Thyroid gland (tissue), 4 donors: ENCODE data around the gene APBB2. TPM values are rescaled to one million over a fixed set of nuclear protein-coding genes. Genes with fewer than 3 reads are reported as not detected.

ENCODE experiments used
- DNase-seq, 2 donors: peaks; one replicate each; pipeline ENCODE4 v3.0.0-alpha.2; 2019
- H3K27ac ChIP-seq, 3 donors: fragments of 200-600 bp; sonication (generic); 1 replicate in 2 of 3; 2 replicates in 1 of 3; pipeline ENCODE4 v1.5.1; 2016 to 2019; ENCODE audit warnings: mild to moderate bottlenecking in 1 of 3, moderate library complexity in 1 of 3
- H3K27me3 ChIP-seq: fragments of 200-600 bp; sonication (generic); one replicate; pipeline ENCODE4 v1.5.1; 2019
- H3K36me3 ChIP-seq, 2 donors: fragments of 200-600 bp; sonication (generic); one replicate each; pipeline ENCODE4 v1.5.1; 2016 to 2019
- H3K4me1 ChIP-seq, 2 donors: fragments of 200-600 bp; sonication (generic); one replicate each; pipeline ENCODE4 v1.5.1; 2017 to 2019
- H3K4me3 ChIP-seq, 3 donors: fragments of 200-600 bp; sonication (generic); replicated peaks in 1 of 3; 1 replicate in 2 of 3; 2 replicates in 1 of 3; pipeline ENCODE4 v1.5.1; 2016; ENCODE audit warnings: mild to moderate bottlenecking in 1 of 3
- H3K9me3 ChIP-seq: fragments of 200-600 bp; sonication (generic); one replicate; pipeline ENCODE4 v1.5.1; 2017
- POLR2A ChIP-seq, 2 donors: fragments of 450-650 bp; IDR thresholded peaks; one replicate each; pipeline ENCODE4 v1.6.1; 2017; ENCODE audit warnings: antibody characterized with exemption in 2 of 2, mild to moderate bottlenecking in 2 of 2, moderate library complexity in 1 of 2
- WGBS, 2 donors: methylation state at CpG; one replicate each; pipeline ENCODE4 v1.1.5; 2017; 5-methylcytosine and 5-hydroxymethylcytosine counted together
- intact Hi-C: fragments of 100-400 bp; cut with DNase I; formaldehyde crosslinking; loops from one replicate; pipeline ENCODE4 v1.15.1; 2023
- total RNA-seq, 4 donors: library from RNA; depleted of rRNA; stranded (reverse); fragments of >200 nt; gene quantifications; one replicate each; pipeline ENCODE4 v1.2.3, GENCODE V29; 2016
- TF ChIP-seq, protein P1 (sequence below), 6 experiments: fragments of 200-600 bp in 3 of 6; fragments of 450-650 bp in 3 of 6; sonication (generic) in 3 of 6; IDR thresholded peaks; one replicate each; pipeline ENCODE4 v1.5.1; 2016 to 2019; ENCODE audit warnings: antibody characterized with exemption in 6 of 6, mild to moderate bottlenecking in 2 of 6, inconsistent platforms in 1 of 6, moderate library complexity in 1 of 6

The APBB2 gene
- total RNA-seq, 4 donors from 2014 or later = 174 to 253 (median 199) TPM

DNA sequence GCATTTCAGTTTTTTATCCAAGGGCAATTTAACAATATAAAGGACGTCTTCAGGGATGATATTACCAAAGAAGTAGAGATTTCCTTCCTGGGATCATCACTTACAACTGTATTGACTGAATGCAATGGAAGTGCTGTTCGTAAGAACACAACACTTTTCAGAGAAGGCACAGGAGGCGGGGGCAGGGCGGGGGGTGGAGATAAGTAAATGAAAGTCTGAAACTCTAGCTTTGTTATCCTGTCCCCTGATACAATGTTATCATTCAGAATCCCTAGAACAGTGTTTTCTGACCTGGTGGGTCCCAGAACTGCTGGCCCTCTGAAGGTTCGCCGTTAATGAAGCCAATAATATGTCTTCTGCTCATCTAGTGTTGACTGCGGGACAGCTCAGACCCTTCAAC, 340.0 kb downstream of the APBB2 start:
- no peak overlapping the region for H3K4me3 ChIP-seq
- 88% methylated on average over 7 of the region's 7 CpGs for WGBS, 2 donors
- H3K9me3 ChIP-seq = no peaks in the 10 kb centered on the region
- peaks cover 0 to 6% of the 10 kb centered on the region in 2 donors for H3K4me1 ChIP-seq
- no peaks in the 10 kb centered on the region for H3K27me3 ChIP-seq
- no peak for DNase-seq
- TF ChIP-seq, protein P1, sequence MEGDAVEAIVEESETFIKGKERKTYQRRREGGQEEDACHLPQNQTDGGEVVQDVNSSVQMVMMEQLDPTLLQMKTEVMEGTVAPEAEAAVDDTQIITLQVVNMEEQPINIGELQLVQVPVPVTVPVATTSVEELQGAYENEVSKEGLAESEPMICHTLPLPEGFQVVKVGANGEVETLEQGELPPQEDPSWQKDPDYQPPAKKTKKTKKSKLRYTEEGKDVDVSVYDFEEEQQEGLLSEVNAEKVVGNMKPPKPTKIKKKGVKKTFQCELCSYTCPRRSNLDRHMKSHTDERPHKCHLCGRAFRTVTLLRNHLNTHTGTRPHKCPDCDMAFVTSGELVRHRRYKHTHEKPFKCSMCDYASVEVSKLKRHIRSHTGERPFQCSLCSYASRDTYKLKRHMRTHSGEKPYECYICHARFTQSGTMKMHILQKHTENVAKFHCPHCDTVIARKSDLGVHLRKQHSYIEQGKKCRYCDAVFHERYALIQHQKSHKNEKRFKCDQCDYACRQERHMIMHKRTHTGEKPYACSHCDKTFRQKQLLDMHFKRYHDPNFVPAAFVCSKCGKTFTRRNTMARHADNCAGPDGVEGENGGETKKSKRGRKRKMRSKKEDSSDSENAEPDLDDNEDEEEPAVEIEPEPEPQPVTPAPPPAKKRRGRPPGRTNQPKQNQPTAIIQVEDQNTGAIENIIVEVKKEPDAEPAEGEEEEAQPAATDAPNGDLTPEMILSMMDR (IDR thresholded peaks at IDR 0.05) = no peak
- TF ChIP-seq POLR2A (IDR thresholded peaks at IDR 0.05) = no peak
- peaks cover 0 to 5% of the 10 kb centered on the region in 2 donors for H3K36me3 ChIP-seq
- intact Hi-C loops = no loop called here
- H3K27ac ChIP-seq = no peak overlapping the region

DNA sequence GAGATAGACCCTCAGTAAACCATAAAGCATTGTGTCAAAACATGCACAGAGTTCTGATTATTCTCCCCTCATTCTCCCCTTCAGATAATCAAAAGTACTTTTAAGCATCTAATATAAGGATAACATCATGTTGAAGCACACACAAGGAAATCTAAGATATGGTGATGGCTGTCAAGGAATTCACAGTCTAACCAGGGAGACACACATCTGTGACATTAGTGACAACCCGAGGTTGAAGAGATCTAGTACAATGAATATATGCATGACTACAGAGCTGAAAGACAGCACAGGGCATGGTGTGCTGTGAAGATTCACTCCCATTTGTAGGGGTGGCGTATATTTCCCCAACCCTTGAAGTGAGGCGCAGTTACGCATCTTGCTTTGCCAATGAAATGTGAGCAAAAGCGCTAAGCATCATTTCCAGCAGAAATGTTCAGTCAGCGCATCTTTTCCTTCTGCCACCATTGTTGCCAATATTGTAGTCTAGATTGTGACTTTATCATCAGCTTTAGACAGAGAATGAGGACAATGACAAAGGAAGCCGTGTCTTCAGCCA, 342.6 kb downstream of the APBB2 start:
- Histone ChIP-seq H3K27ac (no peak overlapping the region), H3K4me1 (peaks cover 0 to 6% of the 10 kb centered on the region in 2 donors), H3K27me3 (no peaks in the 10 kb centered on the region), H3K4me3 (no peak overlapping the region), H3K36me3 (peaks cover 0 to 5% of the 10 kb centered on the region in 2 donors), H3K9me3 (no peaks in the 10 kb centered on the region)
- TF ChIP-seq POLR2A (IDR thresholded peaks at IDR 0.05) = no peak
- TF ChIP-seq, protein P1 (IDR thresholded peaks at IDR 0.05) = no peak
- DNase-seq = no peak
- intact Hi-C loops = no loop called here
- WGBS, 2 donors = 93 to 97% methylated on average over 7 of the region's 7 CpGs

DNA sequence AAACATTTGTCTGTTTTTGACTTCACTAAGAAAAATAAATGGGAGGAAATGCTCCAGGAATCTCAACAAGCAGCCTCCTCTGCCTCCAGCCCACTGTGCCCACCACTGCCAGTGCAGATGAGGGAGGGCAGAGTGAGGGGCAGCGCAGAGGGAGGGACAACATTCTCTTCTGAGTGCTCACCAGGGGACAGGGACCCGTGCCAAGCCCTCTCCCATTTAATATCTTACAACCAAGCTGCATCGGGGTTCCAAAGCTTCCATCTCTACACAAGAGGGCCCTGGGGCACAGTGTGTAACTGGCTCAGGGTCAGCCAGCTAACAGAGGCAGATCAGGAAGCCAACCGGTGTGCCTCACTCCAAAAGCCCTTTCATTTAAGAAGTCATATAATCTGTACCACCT, 344.2 kb downstream of the APBB2 start:
- intact Hi-C loops = no loop called here
- Histone ChIP-seq H3K4me1 (no peaks in the 10 kb centered on the region), H3K36me3 (peaks cover 0 to 5% of the 10 kb centered on the region in 2 donors), H3K27me3 (no peaks in the 10 kb centered on the region), H3K9me3 (no peaks in the 10 kb centered on the region), H3K27ac (no peak overlapping the region), H3K4me3 (no peak overlapping the region)
- TF ChIP-seq, protein P1 (IDR thresholded peaks at IDR 0.05) = no peak
- no peak for TF ChIP-seq POLR2A (IDR thresholded peaks at IDR 0.05)
- 77 to 80% methylated on average over 4 of the region's 4 CpGs for WGBS, 2 donors
- DNase-seq = no peak

DNA sequence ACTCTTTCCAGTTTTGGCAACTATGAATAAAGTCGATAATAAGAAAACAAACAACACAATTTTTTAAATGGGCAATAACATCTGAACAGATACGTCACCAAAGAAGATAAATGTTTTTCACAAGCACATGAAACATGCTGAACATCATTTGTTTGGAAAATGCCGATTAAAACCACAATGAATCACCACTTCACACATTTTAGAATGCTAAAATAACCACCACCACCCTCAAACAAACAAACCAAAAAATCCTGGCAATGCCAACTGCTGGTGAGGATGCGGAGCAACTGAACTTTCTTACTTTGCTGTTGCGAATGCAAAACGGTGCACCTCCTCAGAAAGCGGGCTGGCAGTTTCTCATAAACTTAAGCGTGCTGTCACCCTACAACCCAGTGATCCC, 348.6 kb downstream of the APBB2 start:
- TF ChIP-seq, protein P1 (IDR thresholded peaks at IDR 0.05) = no peak
- TF ChIP-seq POLR2A (IDR thresholded peaks at IDR 0.05) = no peak
- Histone ChIP-seq H3K4me3 (no peak overlapping the region), H3K36me3 (no peaks in the 10 kb centered on the region), H3K27me3 (no peaks in the 10 kb centered on the region), H3K9me3 (no peaks in the 10 kb centered on the region), H3K4me1 (no peaks in the 10 kb centered on the region), H3K27ac (no peak overlapping the region)
- no peak for DNase-seq
- intact Hi-C loops = no loop called here
- 83 to 86% methylated on average over 8 of the region's 8 CpGs for WGBS, 2 donors

DNA sequence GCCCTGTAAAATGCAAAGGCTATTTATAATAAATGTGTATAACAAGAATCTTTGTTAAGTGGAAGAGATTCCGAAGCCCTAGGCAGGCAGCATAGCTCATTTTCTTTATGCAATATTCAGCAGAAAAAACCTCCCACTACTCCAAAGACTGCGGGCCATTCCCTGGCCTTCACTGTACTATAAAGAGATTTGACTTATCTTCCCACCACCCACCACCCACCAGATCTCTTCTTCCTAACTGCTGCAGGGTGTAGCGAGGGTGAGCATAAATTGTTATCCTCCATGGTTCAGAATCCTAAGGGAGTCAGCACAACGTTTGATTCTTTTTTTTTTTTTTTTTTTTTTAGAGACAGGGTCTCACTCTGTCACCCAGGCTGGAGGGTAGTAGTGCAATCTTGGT, 349.8 kb downstream of the APBB2 start:
- TF ChIP-seq POLR2A (IDR thresholded peaks at IDR 0.05) = no peak
- TF ChIP-seq, protein P1 (IDR thresholded peaks at IDR 0.05) = no peak
- Histone ChIP-seq H3K36me3 (peaks cover 0 to 2% of the 10 kb centered on the region in 2 donors), H3K9me3 (no peaks in the 10 kb centered on the region), H3K27me3 (no peaks in the 10 kb centered on the region), H3K4me3 (no peak overlapping the region), H3K27ac (no peak overlapping the region), H3K4me1 (no peaks in the 10 kb centered on the region)
- DNase-seq = no peak
- intact Hi-C loops = no loop called here
- 79 to 84% methylated on average over 4 of the region's 4 CpGs for WGBS, 2 donors
